NCI-H146 treated with DMSO at 0.1 percent for 48 hours (cell line): ENCODE data around the gene CCDC33.
A peak's percentile ranks its signal among the peaks of the same experiment; 100 is the strongest.

Experiments used
- DNase-seq: peaks from one replicate; lab custom pipeline; 2025; ENCODE audit not compliant: unreplicated experiment; lab: John Stamatoyannopoulos, UW

Gene CCDC33

GRCh38 chr15:74311734-74312444 is 75.8 kb downstream of the CCDC33 start:
- peak; percentile 41 for DNase-seq

- peak; percentile 91 for DNase-seq
Observed at GRCh38 chr15:74312445-74313007, 76.4 kb downstream of the CCDC33 start.

- DNase-seq, result no peak
Observed at GRCh38 chr15:74313889-74314288, 77.8 kb downstream of the CCDC33 start.

- no peak for DNase-seq
Observed at GRCh38 chr15:74314795-74315438, 78.8 kb downstream of the CCDC33 start.

- no peak for DNase-seq
Observed at GRCh38 chr15:74315626-74316025, 79.5 kb downstream of the CCDC33 start.

- DNase-seq, result no peak
Observed at GRCh38 chr15:74316141-74316540, 80.0 kb downstream of the CCDC33 start.

GRCh38 chr15:74317820-74318375 is 81.8 kb downstream of the CCDC33 start:
- DNase-seq, result no peak

GRCh38 chr15:74318376-74319137 is 82.4 kb downstream of the CCDC33 start:
- DNase-seq, result no peak

- no peak for DNase-seq
Observed at GRCh38 chr15:74319138-74319460, 83.0 kb downstream of the CCDC33 start.

- DNase-seq, result peak; percentile 54
Observed at GRCh38 chr15:74319596-74320351, 83.6 kb downstream of the CCDC33 start.

- DNase-seq, result no peak
Observed at GRCh38 chr15:74320352-74321247, 84.5 kb downstream of the CCDC33 start.

- DNase-seq, result peak; percentile 31
Observed at GRCh38 chr15:74322558-74323180, 86.5 kb downstream of the CCDC33 start.

GRCh38 chr15:74324714-74325113 is 88.6 kb downstream of the CCDC33 start:
- no peak for DNase-seq

GRCh38 chr15:74326746-74327145 is 90.6 kb downstream of the CCDC33 start:
- DNase-seq, result no peak

GRCh38 chr15:74327756-74328155 is 91.6 kb downstream of the CCDC33 start:
- peak; percentile 61 for DNase-seq

- DNase-seq, result peak; percentile 77
Observed at GRCh38 chr15:74328331-74329056, 92.4 kb downstream of the CCDC33 start.

GRCh38 chr15:74330861-74331408 is 94.8 kb downstream of the CCDC33 start:
- no peak for DNase-seq

GRCh38 chr15:74332011-74332410 is 95.9 kb downstream of the CCDC33 start:
- no peak for DNase-seq
